GM23248 (cell line): Measurements from ENCODE around the gene SPSB3. TPM values are rescaled to one million over a fixed set of nuclear protein-coding genes. Genes with fewer than 3 reads are reported as not detected.

Experiments
- DNase-seq: peaks from one replicate; pipeline ENCODE4 v3.0.0-alpha.2; 2015
- H2AFZ ChIP-seq: fragments of 200-600 bp; sonication (generic); 2 replicates; pipeline ENCODE4 v1.6.1; 2016; ENCODE audit warnings: antibody characterized with exemption
- H3F3A ChIP-seq: fragments of 200-600 bp; sonication (generic); 2 replicates; pipeline ENCODE4 v1.6.1; 2016; ENCODE audit warnings: mild to moderate bottlenecking, antibody characterized with exemption, mixed run types; ENCODE audit not compliant: insufficient read depth
- H3K27ac ChIP-seq: fragments of 200-600 bp; sonication (generic); 2 replicates; pipeline ENCODE4 v1.5.1; 2016; ENCODE audit warnings: mild to moderate bottlenecking
- H3K27me3 ChIP-seq: fragments of 200-600 bp; sonication (generic); replicated peaks from 2 replicates; pipeline ENCODE4 v1.6.1; 2016; ENCODE audit warnings: mild to moderate bottlenecking; ENCODE audit not compliant: insufficient read depth
- H3K36me3 ChIP-seq: fragments of 200-600 bp; sonication (generic); 2 replicates; pipeline ENCODE4 v1.6.1; 2016; ENCODE audit warnings: low read depth, mild to moderate bottlenecking
- H3K4me1 ChIP-seq: fragments of 200-600 bp; sonication (generic); 2 replicates; pipeline ENCODE4 v1.6.1; 2016; ENCODE audit warnings: mild to moderate bottlenecking; ENCODE audit not compliant: insufficient read depth
- H3K4me2 ChIP-seq: fragments of 200-600 bp; sonication (generic); one replicate; pipeline ENCODE4 v1.6.1; 2016; ENCODE audit warnings: mild to moderate bottlenecking; ENCODE audit not compliant: unreplicated experiment
- H3K4me3 ChIP-seq: fragments of 200-600 bp; sonication (generic); 2 replicates; pipeline ENCODE4 v1.5.1; 2016; ENCODE audit warnings: mild to moderate bottlenecking
- H3K79me2 ChIP-seq: fragments of 200-600 bp; sonication (generic); 2 replicates; pipeline ENCODE4 v1.6.1; 2016; ENCODE audit warnings: mild to moderate bottlenecking; ENCODE audit not compliant: insufficient read depth
- H3K9ac ChIP-seq: fragments of 200-600 bp; sonication (generic); 2 replicates; pipeline ENCODE4 v1.6.1; 2016; ENCODE audit warnings: mild to moderate bottlenecking
- H3K9me2 ChIP-seq: fragments of 200-600 bp; sonication (generic); 2 replicates; pipeline ENCODE4 v1.6.1; 2016; ENCODE audit warnings: mixed run types, mild to moderate bottlenecking, moderate library complexity; ENCODE audit not compliant: insufficient read depth
- H3K9me3 ChIP-seq: fragments of 200-600 bp; sonication (generic); one replicate; pipeline ENCODE4 v1.6.1; 2017; ENCODE audit warnings: low read depth
- H4K20me1 ChIP-seq: fragments of 200-600 bp; sonication (generic); 2 replicates; pipeline ENCODE4 v1.6.0; 2016; ENCODE audit not compliant: insufficient read depth
- EZH2 ChIP-seq: fragments of 200-600 bp; sonication (generic); IDR thresholded peaks from 2 replicates; pipeline ENCODE4 v1.6.1; 2018; ENCODE audit warnings: antibody characterized with exemption, mild to moderate bottlenecking; ENCODE audit not compliant: insufficient read depth, poor library complexity, severe bottlenecking
- EZH2phosphoT487 ChIP-seq: fragments of 200-600 bp; sonication (generic); IDR thresholded peaks from 2 replicates; pipeline ENCODE4 v1.6.1; 2018; ENCODE audit warnings: antibody characterized with exemption, moderate library complexity, mild to moderate bottlenecking, low read depth; ENCODE audit not compliant: insufficient read depth
- WGBS, 2 experiments: methylation state at CpG; one replicate each; pipeline ENCODE4 v1.1.6; 2015 to 2017; ENCODE audit warnings: low lambda C conversion rate in 2 of 2, low coverage in 1 of 2; ENCODE audit errors: missing lambda C conversion rate in 2 of 2; 5-methylcytosine and 5-hydroxymethylcytosine counted together
- in situ Hi-C: fragments of 300-500 bp; cut with MboI; formaldehyde crosslinking; loops from 2 replicates; pipeline ENCODE4 v1.15.0; 2020
- polyA plus RNA-seq: library from polyadenylated mRNA; unstranded; fragments of >200 nt; fragmentation: Nextera tagmentation; extraction: Ambion mirVana; gene quantifications from 2 replicates; pipeline ENCODE4 v1.2.1, GENCODE V29; 2016
- total RNA-seq: library from RNA; depleted of rRNA; stranded (reverse); fragments of >200 nt; shearing (Covaris generic); gene quantifications from 2 replicates; pipeline ENCODE4 v1.2.3, GENCODE V29; 2014

The SPSB3 gene
- total and polyA plus RNA-seq, 2 experiments from 2014 or later, result 35.3 to 35.6 TPM

DNA sequence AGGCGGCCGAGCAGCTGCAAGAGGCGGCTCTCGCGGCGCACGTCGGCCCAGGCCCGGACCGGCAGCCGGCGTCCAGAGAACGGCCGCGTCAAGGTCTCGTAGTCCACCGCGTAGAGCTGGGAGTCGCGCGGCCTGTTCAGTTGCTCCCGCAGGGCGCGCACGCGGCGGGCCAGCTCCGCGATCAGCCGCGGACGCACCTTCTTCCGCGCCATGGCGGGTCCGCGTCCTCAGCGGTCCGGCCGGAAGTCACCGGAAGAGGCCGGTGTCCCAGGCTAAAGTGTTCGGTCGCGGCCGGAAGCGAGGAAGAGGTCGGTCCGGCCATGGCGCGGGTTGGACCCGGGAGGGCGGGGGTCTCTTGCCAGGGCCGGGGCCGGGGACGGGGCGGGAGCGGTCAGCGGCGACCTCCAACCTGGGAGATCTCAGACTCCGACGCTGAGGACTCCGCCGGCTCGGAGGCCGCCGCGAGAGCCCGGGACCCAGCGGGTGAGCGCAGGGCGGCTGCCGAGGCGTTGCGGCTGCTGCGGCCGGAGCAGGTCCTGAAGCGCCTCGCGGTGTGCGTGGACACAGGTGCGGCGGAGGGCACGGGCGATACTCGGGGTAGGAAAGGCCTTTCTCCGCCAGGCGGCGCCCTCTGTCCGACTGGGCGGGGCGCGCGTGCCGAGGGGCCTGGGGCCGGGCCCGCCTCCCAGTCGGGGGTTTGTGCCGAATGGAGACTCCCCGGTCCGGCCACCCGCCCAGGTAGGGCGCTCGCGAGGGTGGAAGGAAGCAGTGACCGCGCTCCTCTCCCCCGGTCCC is 9.3 kb downstream of the SPSB3 start, which contains the start of gene MRPS34:
MRPS34 (minus strand) TSS at position 227 of the 795 bp plus-strand sequence; CDS start at position 212, 15 bp downstream.
- Histone ChIP-seq H3K4me2 (peak within 1 kb of the TSS; percentile 93), H3K4me3 (peak within 1 kb of the TSS; percentile 86), H3F3A (peaks cover 11% of the 10 kb centered on the region; the same call in 1 of the 2 replicates), H3K36me3 (no peaks in the 10 kb centered on the region), H2AFZ (peak within 1 kb of the TSS; percentile 72), H3K79me2 (peaks cover 38% of the 10 kb centered on the region), H3K9me3 (no peaks in the 10 kb centered on the region), H3K4me1 (peaks cover 9% of the 10 kb centered on the region; the same call in 1 of the 2 replicates), H3K9me2 (no peaks in the 10 kb centered on the region), H3K9ac (peak within 1 kb of the TSS; percentile 86), H4K20me1 (no peaks in the 10 kb centered on the region), H3K27me3 (no peaks in the 10 kb centered on the region), H3K27ac (peak within 1 kb of the TSS; percentile 44)
- in situ Hi-C loops, result no loop called here
- WGBS, 2 experiments, result 1% methylated on average over 78 to 81 of the region's 108 CpGs
- TF ChIP-seq EZH2phosphoT487 (no peak), EZH2 (no peak)
- peak; percentile 94 for DNase-seq

DNA sequence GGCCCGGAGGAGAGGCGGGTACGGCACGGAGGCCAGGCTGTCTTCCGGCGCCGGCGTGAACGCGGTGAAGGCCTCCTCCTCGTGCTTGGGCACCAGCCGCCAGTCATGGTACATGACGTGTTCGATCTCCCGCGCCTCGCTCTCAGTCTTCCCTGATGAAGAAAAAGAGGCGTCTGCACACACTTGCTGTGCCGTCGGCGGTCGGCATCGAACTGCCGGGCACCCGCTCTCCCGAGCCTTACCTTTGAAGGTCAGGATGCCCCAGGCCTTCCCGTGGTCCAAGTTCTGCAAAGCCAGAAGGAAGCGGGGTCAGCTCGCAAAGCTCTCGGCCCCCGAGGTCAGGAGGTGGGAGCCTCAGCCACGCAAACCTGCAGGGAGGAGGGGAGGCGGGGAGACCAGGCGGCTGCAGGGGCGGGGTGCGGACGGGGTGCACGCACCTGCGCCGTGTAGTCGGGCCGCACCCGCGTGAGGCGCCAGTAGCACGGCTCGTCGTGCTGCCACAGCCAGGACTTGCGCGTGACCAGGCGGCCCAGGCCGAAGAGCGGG is 9.9 kb downstream of the SPSB3 start, which contains the start of gene EME2:
EME2 (plus strand) TSS at position 449 of the 546 bp plus-strand sequence. CDS start 418 bp downstream, outside the sequence.
- Histone ChIP-seq H3K9ac (peak within 1 kb of the TSS; percentile 86), H3K9me2 (no peaks in the 10 kb centered on the region), H3F3A (peaks cover 11% of the 10 kb centered on the region; the same call in 1 of the 2 replicates), H3K4me3 (peak within 1 kb of the TSS; percentile 86), H3K9me3 (no peaks in the 10 kb centered on the region), H4K20me1 (no peaks in the 10 kb centered on the region), H3K4me2 (peak within 1 kb of the TSS; percentile 93), H3K27me3 (no peaks in the 10 kb centered on the region), H3K4me1 (peaks cover 9% of the 10 kb centered on the region; the same call in 1 of the 2 replicates), H3K79me2 (peaks cover 38% of the 10 kb centered on the region), H3K27ac (peak within 1 kb of the TSS; percentile 44), H3K36me3 (no peaks in the 10 kb centered on the region), H2AFZ (peak within 1 kb of the TSS; percentile 72)
- no peak for TF ChIP-seq EZH2phosphoT487
- in situ Hi-C loops, result no loop called here
- DNase-seq, result peak; percentile 74
- WGBS, 2 experiments, result 1% methylated on average over 36 to 48 of the region's 53 CpGs

DNA sequence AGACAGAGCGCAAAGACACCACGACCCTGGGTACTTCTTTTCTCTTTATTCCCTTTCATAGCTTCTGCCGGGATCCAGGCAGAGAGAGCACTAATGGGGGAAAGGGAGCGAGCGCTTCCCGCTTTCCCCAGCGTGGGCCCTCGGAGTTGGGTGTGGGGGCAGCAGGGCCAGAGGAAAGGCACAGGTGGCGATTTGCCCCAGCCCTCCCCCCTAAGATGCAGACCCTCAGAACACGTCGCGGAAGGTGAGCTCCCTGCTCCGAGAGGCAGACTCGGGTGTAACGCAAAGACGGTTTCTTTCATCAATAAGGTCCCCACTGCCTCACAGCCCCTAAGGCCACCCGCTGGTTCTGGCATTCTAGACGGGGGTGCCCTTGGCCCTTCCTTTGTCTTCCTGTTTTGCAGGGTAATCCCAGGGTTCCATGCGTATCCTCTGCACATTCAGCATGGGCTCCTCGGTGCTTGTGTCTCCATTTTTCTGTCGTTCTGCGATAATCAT is 10.5 kb downstream of the SPSB3 start:
- H3F3A ChIP-seq, result peaks cover 11% of the 10 kb centered on the region; the same call in 1 of the 2 replicates

DNA sequence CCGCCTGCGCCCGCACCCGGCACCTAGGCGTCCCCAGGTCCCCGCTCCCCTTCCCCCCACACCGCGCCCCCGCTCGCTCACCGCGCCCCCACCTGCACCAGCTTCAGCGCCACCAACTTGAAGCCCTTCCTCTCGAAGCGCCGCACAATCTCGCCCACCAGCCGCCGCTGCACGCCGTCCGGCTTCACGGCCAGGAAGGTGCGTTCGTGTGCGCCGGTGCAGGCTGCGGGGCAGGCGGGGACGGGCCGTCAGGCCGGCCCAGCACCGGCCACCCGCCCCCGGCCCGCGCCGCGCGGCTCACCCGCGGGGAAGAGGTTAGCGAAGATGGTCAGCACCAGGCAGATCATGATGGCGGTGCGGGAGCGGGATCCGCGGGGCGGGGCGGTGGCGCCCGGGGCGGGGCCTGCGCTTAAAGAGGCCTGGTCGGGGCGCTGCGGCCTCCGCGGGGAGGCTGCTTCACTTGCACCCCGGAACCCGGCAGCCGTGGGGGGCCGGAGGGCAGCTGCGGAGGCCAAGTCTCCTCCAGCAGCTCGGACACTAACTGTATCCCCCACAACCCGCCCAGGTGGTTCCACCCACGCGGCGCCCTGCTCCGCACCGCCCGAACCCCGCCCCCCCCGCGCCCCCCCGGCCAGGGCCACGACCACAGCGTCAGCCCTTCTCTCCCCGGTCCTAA is 11.0 kb downstream of the SPSB3 start, which contains the start of gene NME3:
NME3 (minus strand) TSS at position 356 of the 676 bp plus-strand sequence; CDS start at position 347, 9 bp downstream.
- peak; percentile 85 for DNase-seq
- Histone ChIP-seq H3K9ac (peak within 1 kb of the TSS; percentile 86), H4K20me1 (no peaks in the 10 kb centered on the region), H3K4me2 (peak within 1 kb of the TSS; percentile 93), H3K79me2 (peaks cover 34% of the 10 kb centered on the region), H3F3A (peaks cover 11% of the 10 kb centered on the region; the same call in 1 of the 2 replicates), H3K36me3 (no peaks in the 10 kb centered on the region), H3K9me2 (no peaks in the 10 kb centered on the region), H3K27ac (peak within 1 kb of the TSS; percentile 57), H3K27me3 (no peaks in the 10 kb centered on the region), H3K4me3 (peak within 1 kb of the TSS; percentile 86), H3K4me1 (peaks cover 9% of the 10 kb centered on the region; the same call in 1 of the 2 replicates), H2AFZ (peak within 1 kb of the TSS; percentile 60), H3K9me3 (no peaks in the 10 kb centered on the region)
- 1% methylated on average over 47 to 78 of the region's 79 CpGs for WGBS, 2 experiments
- no peak for TF ChIP-seq EZH2
- no peak for TF ChIP-seq EZH2phosphoT487
- in situ Hi-C loops, result no loop called here

More for the DNA sequence above, 10.5 kb downstream of the SPSB3 start:
- Histone ChIP-seq H2AFZ (peak overlapping the region; percentile 17; the same call in 1 of the 2 replicates), H3K9me3 (no peaks in the 10 kb centered on the region), H3K79me2 (peaks cover 38% of the 10 kb centered on the region), H3K9me2 (no peaks in the 10 kb centered on the region), H3K36me3 (no peaks in the 10 kb centered on the region), H3K4me3 (peak overlapping the region; percentile 86), H3K9ac (peak overlapping the region; percentile 86), H4K20me1 (no peaks in the 10 kb centered on the region), H3K27ac (peak overlapping the region; percentile 38), H3K27me3 (no peaks in the 10 kb centered on the region), H3K4me2 (peak overlapping the region; percentile 93), H3K4me1 (peaks cover 9% of the 10 kb centered on the region; the same call in 1 of the 2 replicates)
- TF ChIP-seq EZH2phosphoT487 (no peak), EZH2 (no peak)
- WGBS, 2 experiments, result 2 to 3% methylated on average over 22 of the region's 22 CpGs
- in situ Hi-C loops, result no loop called here
- no peak for DNase-seq
